Panc1 (cell line): ENCODE results near the gene SCPEP1. TPM values are rescaled to one million over a fixed set of nuclear protein-coding genes. Genes with fewer than 3 reads are reported as not detected.
A peak's percentile ranks its signal among the peaks of the same experiment; 100 is the strongest.

Source experiments
- ATAC-seq: fragments of 200-7000 bp; cut with Tn5 transposase; 2 replicates; pipeline ENCODE4 v1.9.1; 2020; ENCODE audit warnings: mild to moderate bottlenecking, moderate library complexity
- BruUV-seq: library from RNA; stranded (reverse); fragments of 400-500 nt; replicated peaks from 2 replicates; lab custom pipeline; 2021; lab: Mats Ljungman, UMichigan
- CTCF ChIA-PET: fragments of 300-600 bp; sonication (Branson Sonifier 250); formaldehyde crosslinking; loops from one replicate; lab custom pipeline; 2022; ENCODE audit warnings: antibody characterized with exemption; lab: Charles Lee
- POLR2A ChIA-PET: fragments of 300-600 bp; sonication (Branson Sonifier 250); formaldehyde crosslinking; loops from one replicate; lab custom pipeline; 2022; ENCODE audit warnings: antibody characterized with exemption; lab: Charles Lee
- DNase-seq: peaks from one replicate; pipeline ENCODE4 v3.0.0-alpha.2; 2010; ENCODE audit warnings: low read depth, low spot score
- H3K27ac ChIP-seq: 2 replicates; pipeline ENCODE4 v1.5.1; 2011; ENCODE audit warnings: mild to moderate bottlenecking, low read length, inconsistent platforms
- H3K27me3 ChIP-seq: fragments of 200-500 bp; sonication (Bioruptor generic); 2 replicates; pipeline ENCODE4 v1.6.0; 2014; ENCODE audit warnings: low read length, inconsistent platforms; ENCODE audit not compliant: control insufficient read depth, insufficient read depth
- H3K36me3 ChIP-seq: fragments of 200-500 bp; sonication (Bioruptor generic); 2 replicates; pipeline ENCODE4 v1.5.1; 2014; ENCODE audit warnings: inconsistent platforms, mild to moderate bottlenecking, low read length, moderate library complexity; ENCODE audit not compliant: control insufficient read depth, insufficient read depth
- H3K4me1 ChIP-seq: 2 replicates; pipeline ENCODE4 v1.5.1; 2011; ENCODE audit warnings: inconsistent platforms, mild to moderate bottlenecking, low read length, moderate library complexity; ENCODE audit not compliant: control insufficient read depth, insufficient read depth
- H3K4me3 ChIP-seq, 2 experiments: 2 replicates each; pipeline ENCODE4 v1.5.1; 2011 to 2012; ENCODE audit warnings: low read depth in 2 of 2, low read length in 2 of 2, mild to moderate bottlenecking in 2 of 2, inconsistent platforms in 1 of 2, moderate library complexity in 1 of 2
- H3K9me3 ChIP-seq: fragments of 200-500 bp; sonication (Bioruptor generic); 2 replicates; pipeline ENCODE4 v1.5.1; 2014; ENCODE audit warnings: low read depth, mild to moderate bottlenecking, inconsistent platforms, low read length, moderate library complexity; ENCODE audit not compliant: control insufficient read depth, insufficient read depth
- POLR2AphosphoS5 ChIP-seq: IDR thresholded peaks from 2 replicates; pipeline ENCODE4 v1.6.1; 2012; ENCODE audit warnings: mild to moderate bottlenecking, low read depth, low read length, moderate library complexity
- SIN3A ChIP-seq: IDR thresholded peaks from 2 replicates; pipeline ENCODE4 v1.6.1; 2012; ENCODE audit warnings: low read depth, mild to moderate bottlenecking, low read length, moderate library complexity, borderline replicate concordance; ENCODE audit not compliant: insufficient read depth
- TCF7L2 ChIP-seq: IDR thresholded peaks from 2 replicates; pipeline ENCODE4 v1.6.1; 2011; ENCODE audit warnings: mild to moderate bottlenecking, low read depth, low read length, inconsistent platforms
- in situ Hi-C: cut with HindIII; loops from 2 replicates; pipeline ENCODE4 v1.10.0; 2016; ENCODE audit warnings: low sequenced_read_pairs, low pct_unique_long_range_greater_than_20kb
- intact Hi-C: fragments of 100-400 bp; cut with micrococcal nuclease; formaldehyde crosslinking; loops from one replicate; pipeline ENCODE4 v1.10.0; 2022; ENCODE audit not compliant: unreplicated experiment
- total RNA-seq: library from RNA; stranded (reverse); gene quantifications from one replicate; pipeline ENCODE4 v1.2.1, GENCODE V29; 2021; ENCODE audit not compliant: unreplicated experiment
- TF ChIP-seq, protein P1 (sequence below), 2 experiments: IDR thresholded peaks; 2 replicates each; pipeline ENCODE4 v1.6.1; 2011 to 2012; ENCODE audit warnings: low read depth in 2 of 2, control low read depth in 1 of 2, low read length in 1 of 2, mild to moderate bottlenecking in 1 of 2, moderate library complexity in 1 of 2; ENCODE audit not compliant: insufficient read depth in 1 of 2
- TF ChIP-seq, protein P2 (sequence below): fragments of 450-650 bp; IDR thresholded peaks from 2 replicates; pipeline ENCODE4 v1.5.1; 2017; ENCODE audit warnings: mild to moderate bottlenecking

SCPEP1 gene
- total RNA-seq, 1 experiment from 2014 or later: 50.7 TPM

DNA sequence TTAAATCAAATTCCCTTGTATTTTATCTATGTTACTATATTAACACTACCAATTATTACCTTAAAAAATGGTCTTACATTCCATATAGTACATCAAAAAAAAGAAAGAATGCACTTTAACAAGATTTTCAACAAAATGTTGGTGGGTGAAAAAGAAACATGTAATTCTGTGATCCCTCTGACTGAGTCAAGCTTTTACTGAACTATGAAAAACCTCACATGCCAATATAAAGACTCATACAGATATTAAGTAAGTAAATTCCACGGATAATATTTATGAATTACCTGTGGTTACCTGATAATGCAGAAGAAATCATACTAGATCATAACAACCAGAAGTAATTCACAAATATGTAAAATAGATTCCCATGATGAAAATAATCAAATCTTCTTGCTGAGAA is 29.4 kb upstream of the SCPEP1 start:
- Histone ChIP-seq H3K9me3 (no peaks in the 10 kb centered on the region), H3K27me3 (no peaks in the 10 kb centered on the region), H3K4me3 (no peak overlapping the region), H3K27ac (no peak overlapping the region), H3K36me3 (peaks cover 23% of the 10 kb centered on the region), H3K4me1 (no peaks in the 10 kb centered on the region)
- TSS peak; percentile 18 for BruUV-seq
- ChIA-PET CTCF (no interaction called here), POLR2A (no interaction called here)
- in situ Hi-C loops: no loop called here
- TF ChIP-seq, protein P1, sequence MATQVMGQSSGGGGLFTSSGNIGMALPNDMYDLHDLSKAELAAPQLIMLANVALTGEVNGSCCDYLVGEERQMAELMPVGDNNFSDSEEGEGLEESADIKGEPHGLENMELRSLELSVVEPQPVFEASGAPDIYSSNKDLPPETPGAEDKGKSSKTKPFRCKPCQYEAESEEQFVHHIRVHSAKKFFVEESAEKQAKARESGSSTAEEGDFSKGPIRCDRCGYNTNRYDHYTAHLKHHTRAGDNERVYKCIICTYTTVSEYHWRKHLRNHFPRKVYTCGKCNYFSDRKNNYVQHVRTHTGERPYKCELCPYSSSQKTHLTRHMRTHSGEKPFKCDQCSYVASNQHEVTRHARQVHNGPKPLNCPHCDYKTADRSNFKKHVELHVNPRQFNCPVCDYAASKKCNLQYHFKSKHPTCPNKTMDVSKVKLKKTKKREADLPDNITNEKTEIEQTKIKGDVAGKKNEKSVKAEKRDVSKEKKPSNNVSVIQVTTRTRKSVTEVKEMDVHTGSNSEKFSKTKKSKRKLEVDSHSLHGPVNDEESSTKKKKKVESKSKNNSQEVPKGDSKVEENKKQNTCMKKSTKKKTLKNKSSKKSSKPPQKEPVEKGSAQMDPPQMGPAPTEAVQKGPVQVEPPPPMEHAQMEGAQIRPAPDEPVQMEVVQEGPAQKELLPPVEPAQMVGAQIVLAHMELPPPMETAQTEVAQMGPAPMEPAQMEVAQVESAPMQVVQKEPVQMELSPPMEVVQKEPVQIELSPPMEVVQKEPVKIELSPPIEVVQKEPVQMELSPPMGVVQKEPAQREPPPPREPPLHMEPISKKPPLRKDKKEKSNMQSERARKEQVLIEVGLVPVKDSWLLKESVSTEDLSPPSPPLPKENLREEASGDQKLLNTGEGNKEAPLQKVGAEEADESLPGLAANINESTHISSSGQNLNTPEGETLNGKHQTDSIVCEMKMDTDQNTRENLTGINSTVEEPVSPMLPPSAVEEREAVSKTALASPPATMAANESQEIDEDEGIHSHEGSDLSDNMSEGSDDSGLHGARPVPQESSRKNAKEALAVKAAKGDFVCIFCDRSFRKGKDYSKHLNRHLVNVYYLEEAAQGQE (IDR thresholded peaks at IDR 0.05; ENCODE audit: insufficient read depth in 1 of 2, low read depth in 2 of 2, low read length in 1 of 2): no peak
- no peak for TF ChIP-seq SIN3A
- TF ChIP-seq, protein P2, sequence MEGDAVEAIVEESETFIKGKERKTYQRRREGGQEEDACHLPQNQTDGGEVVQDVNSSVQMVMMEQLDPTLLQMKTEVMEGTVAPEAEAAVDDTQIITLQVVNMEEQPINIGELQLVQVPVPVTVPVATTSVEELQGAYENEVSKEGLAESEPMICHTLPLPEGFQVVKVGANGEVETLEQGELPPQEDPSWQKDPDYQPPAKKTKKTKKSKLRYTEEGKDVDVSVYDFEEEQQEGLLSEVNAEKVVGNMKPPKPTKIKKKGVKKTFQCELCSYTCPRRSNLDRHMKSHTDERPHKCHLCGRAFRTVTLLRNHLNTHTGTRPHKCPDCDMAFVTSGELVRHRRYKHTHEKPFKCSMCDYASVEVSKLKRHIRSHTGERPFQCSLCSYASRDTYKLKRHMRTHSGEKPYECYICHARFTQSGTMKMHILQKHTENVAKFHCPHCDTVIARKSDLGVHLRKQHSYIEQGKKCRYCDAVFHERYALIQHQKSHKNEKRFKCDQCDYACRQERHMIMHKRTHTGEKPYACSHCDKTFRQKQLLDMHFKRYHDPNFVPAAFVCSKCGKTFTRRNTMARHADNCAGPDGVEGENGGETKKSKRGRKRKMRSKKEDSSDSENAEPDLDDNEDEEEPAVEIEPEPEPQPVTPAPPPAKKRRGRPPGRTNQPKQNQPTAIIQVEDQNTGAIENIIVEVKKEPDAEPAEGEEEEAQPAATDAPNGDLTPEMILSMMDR: no peak
- no peak for TF ChIP-seq POLR2AphosphoS5
- intact Hi-C loops: no loop called here
- DNase-seq (no peak), ATAC-seq (no peak)

DNA sequence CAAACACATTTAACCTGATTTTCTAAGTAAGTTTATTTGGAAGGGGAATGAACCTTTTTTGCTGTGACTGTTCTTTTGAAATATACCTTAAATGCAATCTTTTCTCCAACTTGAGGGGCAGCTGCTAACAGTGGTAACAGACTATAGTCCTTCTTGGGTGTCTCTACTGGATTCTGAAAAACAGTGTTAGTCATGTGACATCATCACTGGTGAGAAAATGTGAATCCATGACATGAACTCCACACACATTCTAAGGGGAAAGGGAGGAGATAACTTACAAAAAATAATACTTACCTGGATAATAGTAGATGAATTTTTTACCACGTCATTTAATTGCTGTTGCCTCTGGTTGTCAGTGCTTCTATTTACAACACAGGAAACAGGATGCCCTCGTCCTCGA is 28.3 kb upstream of the SCPEP1 start:
- POLR2A ChIA-PET: no interaction called here
- ATAC-seq: no peak
- TF ChIP-seq, protein P2: no peak
- TF ChIP-seq TCF7L2 (no peak), POLR2AphosphoS5 (no peak), SIN3A (no peak)
- TF ChIP-seq, protein P1 (IDR thresholded peaks at IDR 0.05; ENCODE audit: insufficient read depth in 1 of 2, low read depth in 2 of 2, low read length in 1 of 2): no peak
- Histone ChIP-seq H3K9me3 (no peaks in the 10 kb centered on the region), H3K4me1 (no peaks in the 10 kb centered on the region), H3K4me3 (no peak overlapping the region), H3K36me3 (peaks cover 21% of the 10 kb centered on the region), H3K27ac (no peak overlapping the region), H3K27me3 (no peaks in the 10 kb centered on the region)
- CTCF ChIA-PET: interaction anchor here (0.6 kb wide), 1 partner anchor 136 kb away, joined by 3 read pairs; no protein-coding TSS in a partner anchor
- intact Hi-C loops: no loop called here
- in situ Hi-C loops: no loop called here
- no peak for DNase-seq
- no TSS peak for BruUV-seq
